NCI-H1930 (cell line): ENCODE data around the gene GALNT11.
"Not testable (repeated sequence)": the region's sequence is repeated elsewhere in the genome, so short reads cannot be mapped to it uniquely, and the experiment has no call there.

ENCODE experiments used
- DNase-seq, 2 experiments: peaks; one replicate each; lab custom pipeline; 2025; lab: John Stamatoyannopoulos, UW

Gene GALNT11

DNA sequence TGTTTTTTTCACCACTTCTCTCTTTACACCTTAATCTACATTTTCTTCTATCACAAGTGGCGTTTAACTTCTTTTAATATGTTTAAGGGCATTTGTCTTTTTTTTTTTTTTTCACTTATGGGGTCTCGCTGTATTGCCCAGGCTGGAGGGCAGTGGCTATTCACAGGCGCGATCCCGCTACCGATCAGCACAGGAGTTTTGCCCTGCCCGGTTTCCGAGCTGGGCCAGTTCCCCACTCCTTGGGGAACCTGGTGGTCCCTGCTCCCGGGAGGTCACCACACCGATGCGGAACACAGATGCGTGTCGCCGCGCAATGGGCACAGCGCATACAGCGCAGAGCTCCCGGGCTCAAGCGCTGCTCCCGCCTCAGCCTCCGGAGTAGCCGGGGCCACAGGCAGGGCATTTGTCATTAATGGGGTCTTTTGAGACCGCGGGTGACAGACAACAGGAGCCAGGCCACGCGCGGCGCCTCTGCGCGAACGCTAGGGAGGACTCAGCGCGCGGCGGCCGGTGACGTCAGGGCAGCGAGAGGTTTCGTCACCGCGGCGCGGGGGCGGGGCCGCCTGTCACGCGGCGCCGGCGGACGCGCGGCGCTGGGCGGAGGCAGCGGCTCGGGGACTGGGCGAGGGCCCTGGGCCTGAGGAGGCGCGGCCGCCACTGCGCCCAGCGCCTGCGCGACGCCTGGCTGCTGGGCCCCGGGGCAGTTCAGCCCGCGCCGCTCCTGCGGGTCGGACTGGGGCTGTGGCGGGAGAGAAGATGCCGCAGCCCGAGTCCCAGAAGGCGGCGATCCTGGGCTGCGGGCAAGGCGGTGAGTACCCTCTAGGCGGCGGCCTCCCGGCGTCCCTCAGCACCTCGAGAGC lies at the start of gene GALNT11:
GALNT11 (plus strand) TSS at position 598 of the 860 bp plus-strand sequence. CDS start 68,554 bp downstream, outside the sequence.
- peak; percentile 81 to 91 for DNase-seq

DNA sequence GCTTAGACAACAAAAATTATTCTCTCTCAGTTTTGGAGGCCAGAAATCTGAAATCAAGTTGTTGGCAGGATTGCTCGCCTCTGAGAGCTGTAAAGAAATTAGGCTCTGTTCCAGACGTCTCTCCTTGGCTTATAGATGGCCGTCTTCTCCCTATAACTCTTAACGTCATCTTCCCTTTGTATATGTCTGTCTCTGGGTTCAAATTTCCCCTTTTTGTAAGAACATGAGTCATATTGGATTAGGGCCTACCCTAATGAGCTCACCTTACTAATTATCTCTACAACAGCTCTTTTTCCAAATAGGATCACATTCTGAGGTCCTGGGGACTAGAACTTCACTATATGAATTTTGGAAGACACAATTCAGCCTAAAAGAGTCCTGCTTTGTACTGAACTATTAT lies 46.9 kb upstream of the GALNT11 start:
- no peak for DNase-seq

DNA sequence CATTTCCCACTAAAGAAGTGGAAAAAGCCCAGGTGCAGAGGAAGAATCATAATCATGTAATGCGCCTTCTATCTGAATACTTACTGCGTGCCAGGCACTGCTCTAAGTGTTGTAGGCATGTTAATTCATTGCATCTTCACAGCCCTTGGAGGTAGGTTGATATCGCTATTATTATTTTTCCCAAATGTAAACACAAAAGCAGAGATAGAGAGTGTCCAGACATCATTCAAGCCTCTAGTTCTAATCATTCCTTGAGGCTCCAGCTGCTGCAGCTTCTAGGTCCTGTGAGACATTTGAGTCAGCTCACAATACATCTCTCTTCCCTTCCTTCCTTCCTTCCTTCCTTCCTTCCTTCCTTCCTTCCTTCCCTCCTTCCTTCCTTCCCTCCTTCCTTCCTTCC lies 44.3 kb upstream of the GALNT11 start:
- no peak for DNase-seq

- no peak for DNase-seq
Measured at GRCh38 chr7:151982806-151983205, 42.7 kb upstream of the GALNT11 start.

DNA sequence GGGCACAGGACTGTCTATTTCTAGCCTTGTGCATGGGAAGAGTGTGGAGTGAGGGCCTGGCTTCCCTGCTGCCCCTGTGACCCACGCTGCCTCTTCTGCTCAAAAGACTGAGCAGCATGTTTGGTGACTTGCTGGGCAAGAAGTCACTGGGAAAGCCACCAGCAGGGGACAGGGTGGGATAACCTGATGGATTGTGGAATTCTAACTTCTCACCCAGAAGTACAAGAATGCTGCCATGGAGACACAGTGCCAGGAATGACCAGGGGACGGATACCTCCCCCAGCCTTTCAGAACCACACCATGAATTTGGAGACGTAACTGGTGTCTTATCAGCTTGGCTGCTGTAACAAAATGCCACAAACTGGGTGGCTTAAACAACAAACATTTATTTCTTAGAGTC lies 40.9 kb upstream of the GALNT11 start:
- DNase-seq, result no peak

- DNase-seq, result no peak
Measured at GRCh38 chr7:151987748-151988529, 37.5 kb upstream of the GALNT11 start.

DNA sequence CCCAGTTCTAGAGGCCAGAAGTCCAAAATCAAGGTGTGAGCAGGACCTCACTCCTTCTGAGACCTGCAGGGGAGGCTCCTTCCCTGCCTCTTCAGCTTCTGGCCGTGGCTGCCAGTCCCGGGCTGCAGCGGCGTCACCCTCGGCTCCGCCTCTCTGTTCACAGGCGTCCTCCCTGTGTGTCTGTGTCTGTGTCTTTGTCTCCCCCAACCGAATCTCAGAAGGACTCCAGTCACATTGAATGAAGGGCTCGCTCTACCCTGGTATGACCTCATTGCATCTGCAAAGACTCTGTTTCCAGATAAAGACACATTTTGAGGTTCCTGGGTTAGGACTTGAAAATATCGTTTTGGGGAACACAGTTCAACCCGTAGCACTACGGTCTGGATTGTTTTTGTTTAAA lies 33.1 kb upstream of the GALNT11 start:
- peak; percentile 41 to 56 for DNase-seq

DNA sequence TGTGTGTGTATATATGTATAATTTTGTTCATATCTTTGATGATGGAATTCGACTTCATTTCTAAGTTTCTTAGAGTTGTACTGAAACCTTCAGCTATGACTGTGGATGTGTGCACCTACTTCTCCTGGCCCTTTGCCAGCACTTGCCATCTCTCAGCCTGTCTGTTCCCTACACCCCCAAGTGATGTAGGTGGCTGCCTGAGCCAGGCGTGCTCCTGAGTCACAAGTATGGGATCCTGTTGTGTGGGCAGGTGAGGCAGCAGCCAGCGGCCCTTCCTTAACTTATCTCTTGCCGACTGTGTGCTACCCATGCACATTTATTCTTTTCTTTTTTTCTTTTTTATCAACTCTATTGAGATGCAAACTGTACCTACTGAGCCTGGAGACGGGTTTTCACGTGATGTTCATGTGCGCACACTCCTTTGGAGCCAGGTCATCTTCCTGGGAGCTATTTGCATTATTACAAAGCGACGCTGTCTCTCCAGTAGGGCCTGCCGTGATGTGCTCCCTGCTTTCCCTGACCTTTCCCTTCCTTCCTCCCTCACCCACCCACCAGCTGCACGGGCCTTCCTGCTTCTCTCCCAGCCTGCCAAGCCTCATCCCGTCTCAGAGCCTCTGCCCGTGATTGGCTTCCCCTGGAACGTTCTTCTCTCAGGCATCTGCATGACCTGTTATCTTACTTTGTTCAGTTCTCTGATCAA lies 31.3 kb upstream of the GALNT11 start:
- DNase-seq, result no peak

DNA sequence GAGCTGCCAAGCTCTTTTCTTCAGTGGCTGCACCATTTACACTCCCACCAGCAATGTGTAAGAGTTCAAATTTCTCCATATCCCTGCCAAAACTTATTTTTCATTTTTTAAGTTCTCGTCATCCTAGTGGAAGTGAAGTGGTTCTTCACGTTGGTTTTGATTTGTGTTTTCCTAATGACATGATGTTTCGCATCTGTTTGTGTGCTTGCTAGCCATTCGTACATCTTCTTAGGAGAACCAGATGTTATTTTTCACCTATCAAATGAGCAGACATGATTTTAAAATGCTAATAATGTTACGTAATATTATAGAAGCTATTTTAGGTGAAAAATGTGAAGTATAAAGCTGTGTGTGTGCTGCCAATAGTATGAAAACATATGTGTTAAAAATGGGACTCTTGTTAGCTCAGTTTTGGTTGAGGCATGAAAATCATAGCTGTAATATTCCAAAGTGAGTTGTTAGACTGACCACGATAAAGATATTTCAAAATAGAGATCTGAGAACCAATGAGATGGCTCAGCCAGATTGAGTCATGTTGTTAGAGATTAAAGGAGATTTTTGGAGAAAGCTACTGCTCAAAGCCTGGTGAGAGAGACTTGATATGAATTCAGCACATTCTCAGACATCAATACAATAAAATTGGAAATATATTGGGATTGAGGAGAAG lies 25.9 kb upstream of the GALNT11 start:
- no peak for DNase-seq

- no peak for DNase-seq
Measured at GRCh38 chr7:152000191-152000590, 25.3 kb upstream of the GALNT11 start.

DNA sequence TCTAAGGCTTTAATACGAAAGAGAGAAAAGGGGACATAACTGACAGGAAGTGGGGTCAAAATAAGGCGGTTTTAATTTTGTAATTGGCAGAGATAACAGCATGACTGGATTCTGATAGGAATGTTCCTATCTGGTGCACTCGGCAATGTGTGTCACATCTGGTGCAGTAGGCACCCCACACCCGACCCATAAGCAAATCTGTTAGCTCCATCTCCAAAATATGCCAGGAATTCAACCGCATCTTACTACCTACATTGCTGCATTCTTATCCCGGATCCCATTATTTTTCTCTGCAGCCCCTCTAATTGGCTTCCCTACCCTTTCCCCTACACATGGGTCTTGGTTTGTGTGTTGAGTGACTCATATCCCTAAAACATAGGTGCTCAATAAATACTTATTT lies 19.1 kb upstream of the GALNT11 start:
- no peak for DNase-seq

DNA sequence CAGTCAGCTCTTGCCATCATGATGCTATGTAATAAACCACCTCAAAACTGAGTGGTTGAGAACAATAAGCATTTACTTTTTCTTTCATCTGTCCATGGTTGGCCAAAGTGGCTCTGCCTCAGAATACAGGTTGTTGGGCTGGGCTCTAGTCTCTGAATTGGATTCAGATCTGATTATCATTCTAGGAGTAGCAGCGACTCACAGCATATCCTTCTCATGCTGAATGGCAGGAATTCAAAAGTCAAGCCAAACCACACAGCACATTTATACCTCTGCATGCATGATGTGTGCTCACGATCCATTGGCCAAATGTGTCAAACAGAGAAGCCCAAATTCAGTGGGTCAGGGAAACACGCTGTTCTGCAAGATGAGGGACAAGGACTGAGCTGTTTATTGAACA lies 13.6 kb upstream of the GALNT11 start:
- no peak for DNase-seq

- no peak for DNase-seq
Measured at GRCh38 chr7:152013230-152013629, 12.2 kb upstream of the GALNT11 start.

DNA sequence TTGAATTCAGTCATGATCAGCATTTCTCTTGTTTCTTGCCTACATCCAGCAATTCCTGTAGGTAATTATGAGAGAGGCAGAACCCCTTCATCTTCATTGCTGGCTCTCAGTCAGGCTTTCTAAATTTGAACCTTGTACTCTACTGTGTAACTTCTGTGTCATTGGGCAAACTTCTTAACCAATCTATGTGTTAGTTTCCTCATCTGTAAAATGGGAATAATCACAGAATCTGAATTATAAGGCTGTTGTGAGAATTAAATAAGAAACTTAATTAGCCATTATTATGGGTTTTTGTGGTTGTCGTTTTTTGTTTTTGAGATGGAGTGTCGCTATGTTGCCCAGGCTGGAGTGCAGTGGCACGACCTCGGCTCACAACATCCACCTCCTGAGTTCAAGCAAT lies 11.5 kb upstream of the GALNT11 start:
- no peak for DNase-seq

GRCh38 chr7:152014722-152015121 lies 10.8 kb upstream of the GALNT11 start:
- DNase-seq, result no peak

GRCh38 chr7:152015600-152015999 lies 9.9 kb upstream of the GALNT11 start:
- DNase-seq, result no peak

GRCh38 chr7:152016947-152017346 lies 8.5 kb upstream of the GALNT11 start:
- DNase-seq, result no peak

- not testable (repeated sequence) for DNase-seq
Measured at GRCh38 chr7:152017683-152018082, 7.8 kb upstream of the GALNT11 start.

DNA sequence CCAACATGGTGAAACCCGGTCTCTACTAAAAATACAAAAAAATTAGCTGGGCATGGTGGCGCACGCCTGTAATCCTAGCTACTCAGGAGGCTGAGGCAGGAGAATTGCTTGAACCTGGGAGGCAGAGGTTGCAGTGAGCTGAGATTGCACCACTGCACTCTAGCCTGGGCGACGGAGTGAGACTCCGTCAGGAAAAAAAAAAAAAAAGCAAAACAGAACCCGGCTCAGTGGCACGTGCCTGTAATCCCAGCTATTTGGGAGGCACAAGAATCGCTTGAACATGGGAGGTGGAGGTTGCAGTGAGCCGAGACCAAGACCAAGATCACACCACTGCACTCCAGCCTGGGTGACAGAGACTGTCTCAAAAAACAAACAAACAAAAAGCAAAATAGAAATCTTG lies 3.7 kb upstream of the GALNT11 start:
- not testable (repeated sequence) for DNase-seq

GRCh38 chr7:152025937-152026890 lies 740 bp downstream of the GALNT11 start:
- DNase-seq, result no peak
